Measurements from ENCODE around the gene CXCR5.

CXCR5 gene

DNA sequence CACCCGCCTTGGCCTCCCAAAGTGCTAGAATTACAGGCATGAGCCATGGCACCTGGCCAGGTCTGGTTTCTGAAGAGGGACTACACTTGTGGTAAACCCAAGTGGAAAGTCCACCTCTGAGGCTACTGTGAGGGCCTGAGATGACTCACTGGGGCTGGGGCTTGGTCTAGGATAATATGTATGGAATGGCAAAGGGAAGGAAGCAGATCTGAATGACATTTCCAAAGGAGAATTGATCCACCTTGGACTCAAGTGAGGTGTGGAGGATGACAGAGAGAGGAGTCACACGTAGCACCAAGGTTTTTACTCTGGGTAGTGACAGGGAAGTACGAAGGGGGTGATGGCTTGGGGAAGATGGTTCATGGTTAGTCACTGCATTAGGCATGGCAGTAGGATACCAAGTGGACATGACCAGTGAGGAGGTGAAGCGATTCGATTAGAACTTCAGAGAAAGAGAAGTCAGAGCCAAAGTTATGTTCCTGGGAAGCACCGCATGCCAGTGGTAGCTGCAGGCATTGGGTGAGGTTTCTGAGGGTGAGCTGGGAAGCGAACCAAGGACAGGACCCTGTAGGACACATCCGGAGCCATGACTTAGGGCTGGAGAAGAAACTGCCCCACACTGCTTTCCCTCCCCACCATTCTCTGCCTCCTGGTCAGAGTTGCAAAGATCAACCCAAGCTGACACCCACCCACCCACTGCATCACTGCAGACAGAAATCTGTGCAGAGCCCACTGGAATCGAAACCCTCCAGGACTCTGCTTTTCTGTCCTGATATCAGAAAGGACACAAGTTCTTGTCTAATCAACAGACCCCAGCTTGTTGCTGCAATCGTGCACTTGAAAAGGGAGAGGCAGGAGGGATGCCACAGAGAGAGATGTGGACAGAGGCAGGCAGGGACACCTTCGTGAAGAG is 55.1 kb downstream of the CXCR5 start:
- no peak for TF ChIP-seq CTCF (IDR thresholded peaks at IDR 0.05)
- Histone ChIP-seq H3K27me3 (ENCODE audit: control insufficient read depth, insufficient read depth, low read length) (no peaks in the 10 kb centered on the region), H3K79me2 (no peaks in the 10 kb centered on the region), H3K4me2 (ENCODE audit: low read length) (no peak overlapping the region), H2AFZ (no peak overlapping the region), H3K9me3 (ENCODE audit: control insufficient read depth, low read length) (no peaks in the 10 kb centered on the region), H3K4me3 (ENCODE audit: low read depth, low read length) (no peak overlapping the region), H3K9ac (no peak overlapping the region), H3K27ac (no peak overlapping the region), H3K36me3 (ENCODE audit: control insufficient read depth, insufficient read depth, low read length) (no peaks in the 10 kb centered on the region), H3K4me1 (no peaks in the 10 kb centered on the region)

GRCh38 chr11:118939404-118939915 is 55.8 kb downstream of the CXCR5 start:
- Histone ChIP-seq H3K9ac (no peak overlapping the region), H3K4me3 (ENCODE audit: low read depth, low read length) (no peak overlapping the region), H3K27ac (no peak overlapping the region), H3K36me3 (ENCODE audit: control insufficient read depth, insufficient read depth, low read length) (no peaks in the 10 kb centered on the region), H3K27me3 (ENCODE audit: control insufficient read depth, insufficient read depth, low read length) (no peaks in the 10 kb centered on the region), H2AFZ (no peak overlapping the region), H3K79me2 (no peaks in the 10 kb centered on the region), H3K4me1 (no peaks in the 10 kb centered on the region), H3K9me3 (ENCODE audit: control insufficient read depth, low read length) (no peaks in the 10 kb centered on the region), H3K4me2 (ENCODE audit: low read length) (no peak overlapping the region)
- TF ChIP-seq CTCF (IDR thresholded peaks at IDR 0.05): no peak

DNA sequence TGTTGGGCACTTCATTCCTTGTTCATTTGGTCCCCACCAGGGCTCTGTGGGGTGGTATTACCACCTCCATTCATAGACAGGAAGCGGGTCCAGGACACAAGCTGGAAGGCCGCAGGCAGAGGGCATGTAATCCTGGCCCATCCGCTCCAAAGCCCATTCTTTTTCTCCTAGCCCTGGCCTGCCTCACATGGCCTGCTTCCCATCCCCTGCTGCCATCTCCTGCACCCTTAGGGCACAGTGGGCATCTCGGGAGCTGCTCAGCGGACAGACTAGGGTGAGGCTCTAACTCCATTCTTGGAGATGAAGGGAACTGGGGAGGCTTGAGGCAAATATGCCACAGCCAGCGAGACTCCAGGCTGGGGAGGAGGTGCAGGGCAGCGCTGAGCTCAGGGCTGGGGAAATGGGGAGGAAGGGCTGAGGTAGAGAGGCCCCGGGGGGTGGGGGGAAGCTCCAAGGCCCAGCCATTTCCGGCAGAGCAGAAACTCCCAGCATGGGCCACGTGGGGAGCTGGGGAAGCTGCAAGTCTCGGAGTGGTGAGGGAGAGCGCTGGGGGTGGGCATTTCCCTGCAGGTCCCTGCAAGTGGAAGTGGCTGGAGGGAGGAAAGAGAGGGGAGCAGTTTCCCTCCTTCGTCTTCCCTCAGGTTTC is 56.4 kb downstream of the CXCR5 start:
- no peaks in the 10 kb centered on the region for H3K9me3 ChIP-seq (ENCODE audit: control insufficient read depth, low read length)
- H3K36me3 ChIP-seq (ENCODE audit: control insufficient read depth, insufficient read depth, low read length): no peaks in the 10 kb centered on the region
- no peak for TF ChIP-seq CTCF (IDR thresholded peaks at IDR 0.05)
- H3K9ac ChIP-seq: no peak overlapping the region
- no peak overlapping the region for H2AFZ ChIP-seq
- no peak overlapping the region for H3K27ac ChIP-seq
- H3K27me3 ChIP-seq (ENCODE audit: control insufficient read depth, insufficient read depth, low read length): no peaks in the 10 kb centered on the region
- no peak overlapping the region for H3K4me2 ChIP-seq (ENCODE audit: low read length)
- H3K79me2 ChIP-seq: no peaks in the 10 kb centered on the region
- no peak overlapping the region for H3K4me3 ChIP-seq (ENCODE audit: low read depth, low read length)
- no peaks in the 10 kb centered on the region for H3K4me1 ChIP-seq

DNA sequence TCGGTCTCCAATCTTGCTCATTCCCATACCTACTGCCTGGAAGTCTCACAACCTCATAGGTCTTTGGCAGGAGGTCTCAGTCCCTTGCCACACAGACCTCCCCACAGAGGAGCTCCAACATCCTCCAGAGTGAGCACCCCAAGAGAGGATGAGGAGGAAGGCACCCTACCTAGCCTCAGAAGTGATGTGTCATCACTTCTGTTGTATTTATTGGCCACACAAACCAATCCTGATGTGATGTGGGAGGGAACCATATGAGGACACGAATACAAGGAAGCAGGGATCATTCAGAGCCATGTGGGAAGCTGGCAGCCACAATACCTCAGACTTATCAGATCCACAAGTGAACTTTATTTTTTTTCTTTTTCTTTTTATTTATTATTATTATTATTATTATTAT is 63.4 kb downstream of the CXCR5 start:
- no peak overlapping the region for H3K27ac ChIP-seq
- no peaks in the 10 kb centered on the region for H3K9me3 ChIP-seq (ENCODE audit: control insufficient read depth, low read length)
- TF ChIP-seq CTCF (IDR thresholded peaks at IDR 0.05): no peak
- H3K79me2 ChIP-seq: no peaks in the 10 kb centered on the region
- H3K9ac ChIP-seq: no peak overlapping the region
- H3K36me3 ChIP-seq (ENCODE audit: control insufficient read depth, insufficient read depth, low read length): no peaks in the 10 kb centered on the region
- H3K4me1 ChIP-seq: no peaks in the 10 kb centered on the region
- H3K4me2 ChIP-seq (ENCODE audit: low read length): no peak overlapping the region
- no peak overlapping the region for H3K4me3 ChIP-seq (ENCODE audit: low read depth, low read length)
- no peak overlapping the region for H2AFZ ChIP-seq
- no peaks in the 10 kb centered on the region for H3K27me3 ChIP-seq (ENCODE audit: control insufficient read depth, insufficient read depth, low read length)

All from parathyroid adenoma (tissue), 2 donors.